SKM-1 (cell line): ENCODE data around the gene GGNBP2.
A peak's percentile ranks its signal among the peaks of the same experiment; 100 is the strongest.
"Not testable (repeated sequence)": the region's sequence is repeated elsewhere in the genome, so short reads cannot be mapped to it uniquely, and the experiment has no call there.

ENCODE experiments used
- DNase-seq: peaks from one replicate; lab custom pipeline; 2025; ENCODE audit not compliant: unreplicated experiment; lab: John Stamatoyannopoulos, UW

The GGNBP2 gene, protein sequence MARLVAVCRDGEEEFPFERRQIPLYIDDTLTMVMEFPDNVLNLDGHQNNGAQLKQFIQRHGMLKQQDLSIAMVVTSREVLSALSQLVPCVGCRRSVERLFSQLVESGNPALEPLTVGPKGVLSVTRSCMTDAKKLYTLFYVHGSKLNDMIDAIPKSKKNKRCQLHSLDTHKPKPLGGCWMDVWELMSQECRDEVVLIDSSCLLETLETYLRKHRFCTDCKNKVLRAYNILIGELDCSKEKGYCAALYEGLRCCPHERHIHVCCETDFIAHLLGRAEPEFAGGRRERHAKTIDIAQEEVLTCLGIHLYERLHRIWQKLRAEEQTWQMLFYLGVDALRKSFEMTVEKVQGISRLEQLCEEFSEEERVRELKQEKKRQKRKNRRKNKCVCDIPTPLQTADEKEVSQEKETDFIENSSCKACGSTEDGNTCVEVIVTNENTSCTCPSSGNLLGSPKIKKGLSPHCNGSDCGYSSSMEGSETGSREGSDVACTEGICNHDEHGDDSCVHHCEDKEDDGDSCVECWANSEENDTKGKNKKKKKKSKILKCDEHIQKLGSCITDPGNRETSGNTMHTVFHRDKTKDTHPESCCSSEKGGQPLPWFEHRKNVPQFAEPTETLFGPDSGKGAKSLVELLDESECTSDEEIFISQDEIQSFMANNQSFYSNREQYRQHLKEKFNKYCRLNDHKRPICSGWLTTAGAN

DNA sequence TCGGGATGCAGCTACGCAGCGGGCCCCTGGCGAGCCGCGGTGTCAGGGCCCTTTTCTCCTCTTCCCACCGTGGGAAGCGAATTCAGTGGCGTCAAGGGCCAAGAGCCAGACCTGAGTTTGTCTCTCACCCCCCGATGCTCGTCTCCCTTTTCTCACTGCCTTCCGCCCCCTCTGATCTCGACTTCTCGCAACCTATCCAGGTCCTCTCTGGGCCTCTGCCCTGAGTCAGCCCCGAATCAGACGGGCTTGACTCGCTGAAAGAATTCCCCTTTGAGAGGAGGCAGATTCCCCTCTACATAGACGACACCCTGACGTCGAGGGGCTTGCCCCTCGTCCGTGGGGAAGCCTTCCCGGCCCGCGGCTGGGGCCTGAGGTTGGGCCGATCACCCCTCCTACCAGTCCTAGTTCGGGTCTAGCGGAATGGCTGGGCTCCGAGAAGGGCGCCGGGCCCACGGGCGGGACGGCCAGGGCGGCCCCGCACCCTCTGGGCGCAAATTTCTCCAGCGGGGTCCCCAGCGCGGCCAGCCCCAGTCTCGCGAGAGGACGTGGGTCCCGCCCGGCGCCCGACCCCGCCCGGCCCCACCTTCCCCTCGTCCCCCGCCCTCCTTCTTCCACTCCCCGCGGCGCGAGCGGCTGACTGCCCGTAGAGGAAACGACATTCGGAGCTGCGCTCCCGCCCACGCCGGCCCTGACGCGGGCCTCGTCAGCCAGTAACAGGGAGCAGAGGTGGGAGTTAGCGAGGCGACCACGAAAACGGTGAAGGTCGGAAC is at the start of gene GGNBP2:
Gene GGNBP2 (plus strand): TSS at position 613 of the 770 bp plus-strand sequence. CDS start 806 bp downstream, outside the sequence.
- DNase-seq, result peak; percentile 75

DNA sequence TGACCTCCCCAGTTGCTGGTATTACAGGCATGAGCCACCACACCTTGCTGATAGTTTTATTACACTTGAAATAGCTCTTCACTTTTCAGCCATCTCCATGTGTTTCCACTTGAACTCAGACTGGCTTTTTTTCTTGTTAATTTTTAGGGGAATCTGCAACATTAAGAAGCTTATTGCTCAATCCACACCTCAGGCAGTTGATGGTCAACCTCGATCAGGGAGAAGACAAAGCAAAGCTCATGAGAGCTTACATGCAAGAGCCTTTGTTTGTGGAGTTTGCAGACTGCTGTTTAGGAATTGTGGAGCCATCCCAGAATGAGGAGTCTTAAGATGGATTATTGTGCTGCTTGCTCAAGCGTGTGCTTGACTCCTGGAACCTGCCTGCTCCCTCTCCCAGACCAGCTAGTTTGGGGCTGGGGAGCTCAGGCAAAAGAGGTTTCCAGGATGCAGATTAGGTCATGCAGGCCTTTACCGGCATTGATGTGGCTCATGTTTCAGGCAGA is 49.6 kb upstream of the GGNBP2 start:
- no peak for DNase-seq

DNA sequence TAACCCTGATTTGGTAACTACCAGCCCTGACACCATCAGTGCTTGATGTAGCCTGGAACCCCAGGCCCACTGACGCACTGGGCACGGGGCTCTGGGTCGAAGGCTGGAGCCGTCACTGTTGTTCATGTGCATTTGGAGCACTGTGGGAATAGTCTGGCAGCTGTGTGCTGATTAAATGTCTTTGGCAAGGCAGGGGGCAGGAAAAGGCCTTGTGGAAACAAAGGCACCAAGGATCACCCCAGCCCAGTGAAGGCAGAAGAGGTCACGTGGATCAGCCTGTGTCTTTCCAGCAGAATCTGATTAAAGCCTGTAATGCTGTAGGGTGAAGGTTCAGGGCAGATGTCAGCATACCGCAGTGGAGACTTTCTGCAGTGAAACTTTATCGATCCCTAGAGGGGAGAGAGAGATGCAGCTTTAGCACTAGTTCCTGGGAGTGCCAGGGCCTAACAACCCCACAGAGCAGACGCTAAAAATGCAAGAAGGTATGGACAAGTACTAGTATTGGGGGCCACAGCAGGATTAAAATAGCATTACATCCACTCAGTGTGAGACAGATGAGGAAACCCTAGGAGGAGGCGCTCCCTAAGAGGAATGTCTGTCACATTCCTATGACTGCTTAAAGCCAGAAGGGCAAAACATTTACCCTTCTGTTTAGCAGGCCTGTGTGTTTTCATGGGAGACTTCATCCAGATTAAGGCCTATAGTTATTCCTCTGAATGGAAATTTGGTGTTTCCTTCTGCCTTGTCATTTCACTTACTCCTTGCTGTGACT is 48.5 kb upstream of the GGNBP2 start:
- no peak for DNase-seq

DNA sequence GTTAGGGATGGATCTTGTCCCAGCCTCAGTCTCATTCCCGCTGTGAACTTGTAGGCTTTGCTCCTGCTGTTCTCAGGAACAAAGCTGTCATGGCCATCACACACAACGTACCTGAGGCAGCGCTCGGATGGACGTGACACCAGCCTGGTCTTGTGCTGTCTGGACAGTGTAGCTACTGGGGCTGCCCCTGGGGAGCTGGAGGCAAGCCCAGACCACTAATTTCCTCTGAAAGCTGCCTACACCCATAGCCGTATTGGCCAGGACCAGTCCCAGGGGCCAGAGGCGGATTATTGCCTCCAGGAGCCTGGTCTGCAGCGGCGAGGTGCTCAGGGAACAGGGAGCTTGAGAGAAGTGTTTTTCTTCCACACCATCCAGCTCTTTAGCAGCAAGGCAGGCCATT is 46.6 kb upstream of the GGNBP2 start:
- DNase-seq, result no peak

DNA sequence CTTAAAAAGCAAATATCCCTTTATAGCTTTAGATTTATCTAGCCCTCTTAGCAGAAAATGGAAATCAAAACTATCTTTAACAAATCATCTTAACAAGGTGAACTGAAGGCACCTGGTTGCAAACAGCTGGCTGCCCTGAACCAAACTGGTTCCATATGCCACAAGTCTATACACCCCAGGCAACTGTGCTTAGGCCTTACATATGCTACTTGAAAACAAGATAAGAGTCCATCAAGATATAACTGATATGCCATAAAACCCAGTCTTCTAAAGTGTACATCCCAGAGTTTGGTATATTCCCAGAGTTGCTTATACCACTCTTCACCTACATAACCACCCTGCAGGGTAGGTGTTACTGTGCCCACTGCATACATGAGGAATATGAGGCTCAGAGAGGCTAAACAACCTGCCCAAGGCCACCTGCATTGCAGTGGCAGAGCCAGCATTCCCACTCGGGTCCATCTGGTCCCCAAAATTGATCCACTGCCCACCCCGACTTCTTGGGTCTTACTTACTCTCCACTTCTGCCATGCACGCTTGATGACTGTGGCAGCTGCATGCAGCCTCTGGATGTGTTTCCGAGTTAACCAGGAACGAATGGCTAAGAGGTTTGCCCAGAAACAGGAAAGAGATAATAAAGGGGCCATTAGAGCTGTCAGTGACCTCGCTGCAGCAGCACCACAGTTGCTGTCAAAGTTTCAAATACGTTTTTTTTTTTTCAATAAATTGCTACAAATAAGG is 46.0 kb upstream of the GGNBP2 start:
- no peak for DNase-seq

DNA sequence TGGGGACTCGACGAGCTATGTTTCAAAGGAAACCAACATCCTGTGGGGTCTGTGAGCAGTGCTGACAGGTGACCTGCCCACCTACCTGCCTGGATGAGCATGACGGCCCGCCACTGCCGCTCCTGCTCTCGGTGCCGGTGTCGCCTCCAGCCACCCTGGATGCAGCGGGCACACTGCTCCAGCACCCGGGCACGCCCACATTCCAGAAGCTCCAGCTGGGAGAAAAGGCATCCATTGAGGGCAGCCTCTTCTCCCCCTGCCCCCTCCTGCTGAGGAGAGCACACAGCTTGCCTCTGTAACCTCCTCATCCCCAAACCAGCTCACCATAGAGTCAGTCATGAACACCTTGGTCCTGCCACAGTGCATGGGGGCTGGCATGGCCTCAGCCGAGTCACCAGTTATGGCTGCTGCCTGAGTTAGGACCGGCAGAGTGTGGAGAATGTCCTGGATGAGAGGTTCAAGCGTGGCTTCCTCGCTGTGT is 43.9 kb upstream of the GGNBP2 start:
- no peak for DNase-seq

DNA sequence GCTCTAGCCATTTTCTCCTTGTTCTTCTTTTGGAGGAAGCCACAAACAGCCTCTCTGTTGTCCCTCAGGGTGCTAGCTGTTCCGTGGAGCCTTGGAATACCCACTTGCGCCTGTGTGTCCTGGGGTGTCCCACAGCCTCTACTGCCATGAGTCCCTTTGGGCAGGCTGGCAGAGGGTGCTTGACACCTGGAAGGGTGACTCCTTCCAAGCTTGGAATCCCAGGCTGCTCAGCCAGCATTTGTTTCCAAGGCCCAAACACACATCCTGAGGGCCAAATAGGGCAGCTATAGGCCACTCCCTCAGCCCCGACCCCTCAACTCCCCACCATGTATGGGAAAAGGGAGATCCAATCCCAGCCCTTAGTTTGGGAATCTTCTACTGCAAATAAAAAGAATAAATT is 43.4 kb upstream of the GGNBP2 start:
- DNase-seq, result no peak

DNA sequence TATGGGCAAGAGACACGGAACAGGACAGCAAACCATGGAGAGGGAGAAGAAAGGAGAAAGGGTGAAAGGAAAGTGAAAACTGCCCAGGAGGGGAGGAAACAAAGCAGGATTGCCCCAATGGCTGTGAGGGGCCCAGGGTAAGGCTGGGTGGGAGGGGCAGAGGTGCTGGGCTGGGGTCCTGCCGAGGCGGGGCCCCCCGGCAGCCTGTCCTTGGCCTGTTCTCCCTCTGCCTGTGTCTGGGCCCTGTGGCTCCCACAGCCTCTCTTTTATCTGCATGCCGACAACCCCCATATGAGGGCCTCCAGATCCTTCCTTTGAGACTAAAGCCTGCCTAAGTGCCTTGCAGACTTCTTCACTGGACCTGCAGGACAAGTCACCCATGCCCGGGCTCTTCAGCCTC is 42.8 kb upstream of the GGNBP2 start:
- no peak for DNase-seq

DNA sequence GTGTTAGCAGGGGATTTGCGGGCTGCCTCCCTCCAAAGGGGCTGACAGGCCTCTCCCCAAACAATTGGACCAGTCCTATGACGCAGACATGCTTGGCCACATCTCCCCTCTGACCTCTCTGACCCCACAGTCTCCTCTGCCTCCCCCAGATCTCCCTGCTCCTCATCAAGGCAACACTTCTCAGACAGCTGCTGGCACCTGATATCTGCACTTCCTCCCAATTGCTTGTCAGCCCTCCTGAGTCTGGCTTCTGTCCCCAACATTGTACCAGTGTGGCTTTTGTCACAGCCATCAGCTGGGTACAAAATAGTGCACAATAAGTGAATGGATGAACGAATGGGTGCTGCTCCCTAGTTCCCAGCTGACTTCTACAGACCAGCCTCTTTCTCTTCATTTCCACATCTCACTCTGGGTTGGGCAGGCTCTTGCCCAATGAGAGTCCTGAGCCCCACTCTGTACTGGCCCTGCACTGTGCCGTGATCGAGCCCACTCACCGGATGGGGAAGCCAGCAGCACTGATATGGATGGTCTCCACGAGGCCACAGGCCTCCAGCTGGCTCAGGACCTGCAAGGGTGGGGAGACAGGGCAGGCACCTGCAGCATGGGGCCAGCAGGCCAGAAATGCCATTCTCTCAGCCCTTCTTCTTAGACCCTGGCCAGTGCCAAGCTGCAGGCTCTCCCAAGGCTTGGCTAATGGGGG is 41.1 kb upstream of the GGNBP2 start:
- DNase-seq, result no peak

DNA sequence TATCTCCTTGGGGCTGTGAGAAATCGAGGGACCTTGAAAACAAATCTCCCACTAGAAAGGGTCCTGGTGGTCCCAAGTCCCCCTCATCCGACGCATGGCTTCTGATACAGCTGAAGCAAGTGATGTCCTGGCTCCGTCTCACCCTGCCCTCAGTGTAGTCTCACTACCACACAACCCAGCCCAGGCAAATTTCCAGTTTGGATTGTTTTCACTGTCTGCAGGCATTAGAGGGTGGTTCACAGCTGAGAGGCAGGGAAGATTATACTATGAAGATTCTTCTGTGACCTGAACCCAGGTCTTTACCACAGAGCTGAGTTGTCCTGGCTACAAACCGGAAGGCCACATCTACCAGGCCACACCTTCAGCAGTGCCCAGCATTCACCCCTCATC is 40.6 kb upstream of the GGNBP2 start:
- DNase-seq, result no peak

DNA sequence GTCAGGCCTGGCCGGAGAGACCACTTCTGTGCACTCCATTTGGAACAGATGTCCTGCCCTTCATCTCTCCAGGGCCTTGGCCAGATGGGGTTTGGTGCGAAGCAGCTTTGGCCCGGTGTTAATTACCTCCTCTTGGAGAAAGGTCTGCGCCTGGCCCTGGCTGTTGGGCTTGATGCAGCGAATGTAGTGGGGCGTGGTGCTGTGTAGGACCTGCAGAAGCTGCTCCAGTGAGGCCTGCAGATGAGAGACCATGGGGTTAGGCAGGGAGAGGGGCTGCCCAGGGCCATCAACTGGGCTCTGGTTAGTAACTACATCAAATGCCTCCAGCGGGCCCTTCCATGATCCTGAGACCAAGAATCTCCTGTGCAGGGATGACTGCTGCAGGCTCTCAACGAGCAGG is 39.5 kb upstream of the GGNBP2 start:
- no peak for DNase-seq

DNA sequence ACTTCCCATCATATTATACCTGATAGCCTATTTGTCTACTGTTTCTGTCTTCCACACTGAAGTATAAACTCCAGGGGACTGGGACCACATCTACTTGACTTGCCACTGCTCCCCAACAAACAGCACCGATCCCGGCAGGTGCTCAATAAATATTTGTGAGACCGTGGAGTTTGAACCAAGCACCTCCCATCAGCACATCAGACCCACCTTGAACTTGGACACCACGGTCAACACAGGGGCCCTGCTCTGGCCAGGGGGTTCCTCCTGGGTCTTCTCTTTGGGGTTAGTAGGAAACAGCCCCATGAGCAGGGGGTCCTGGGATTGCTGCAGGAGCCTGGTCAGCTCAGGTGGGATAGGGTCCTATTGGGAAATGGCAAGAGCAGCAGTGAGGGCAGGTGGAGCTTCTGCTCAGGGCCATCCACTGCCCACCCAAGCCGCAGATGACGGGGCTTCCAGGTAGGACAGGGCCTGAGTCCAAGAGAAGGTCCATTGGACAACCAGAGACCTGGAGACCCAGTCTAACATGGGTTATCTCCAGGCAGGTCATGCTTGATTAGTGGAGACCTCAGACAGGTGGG is 38.4 kb upstream of the GGNBP2 start:
- DNase-seq, result no peak

DNA sequence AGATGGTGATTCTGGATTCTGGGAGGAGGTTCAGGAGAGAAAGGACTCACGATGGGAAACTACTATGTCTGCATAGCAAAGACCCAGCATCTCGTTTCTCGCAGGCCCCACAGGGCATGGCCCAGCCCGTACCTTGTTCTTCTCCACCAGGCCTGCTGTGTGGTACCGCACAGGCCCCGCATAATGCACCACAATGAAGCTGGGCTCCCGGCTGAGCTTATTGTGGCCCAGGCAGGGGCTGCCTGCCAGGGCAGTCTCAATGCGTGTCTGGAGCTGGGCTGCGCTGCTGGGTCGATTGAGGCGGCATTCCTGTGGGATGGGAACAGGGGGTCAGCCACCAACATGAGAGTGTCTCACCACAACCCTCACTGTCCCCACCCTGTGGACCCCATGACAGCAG is 37.9 kb upstream of the GGNBP2 start:
- DNase-seq, result no peak

DNA sequence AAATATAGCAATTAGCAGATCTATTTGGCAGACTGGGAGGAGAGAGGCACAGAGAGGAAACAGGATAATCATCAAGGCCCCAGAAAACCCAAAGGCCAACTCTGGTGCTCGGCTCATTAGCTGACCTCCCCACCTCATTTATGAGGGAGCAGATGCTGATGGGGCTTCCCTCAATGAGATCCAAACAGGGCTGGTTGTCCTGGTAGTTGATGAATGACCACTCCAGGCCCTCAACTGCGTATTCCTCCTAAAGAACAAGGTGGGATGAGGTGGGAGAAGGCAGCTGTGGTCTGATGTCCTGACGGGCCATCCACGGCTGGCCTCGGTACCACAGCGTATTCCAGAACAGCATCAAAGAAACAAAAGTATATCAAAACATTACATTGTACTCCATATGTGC is 37.5 kb upstream of the GGNBP2 start:
- DNase-seq, result no peak

DNA sequence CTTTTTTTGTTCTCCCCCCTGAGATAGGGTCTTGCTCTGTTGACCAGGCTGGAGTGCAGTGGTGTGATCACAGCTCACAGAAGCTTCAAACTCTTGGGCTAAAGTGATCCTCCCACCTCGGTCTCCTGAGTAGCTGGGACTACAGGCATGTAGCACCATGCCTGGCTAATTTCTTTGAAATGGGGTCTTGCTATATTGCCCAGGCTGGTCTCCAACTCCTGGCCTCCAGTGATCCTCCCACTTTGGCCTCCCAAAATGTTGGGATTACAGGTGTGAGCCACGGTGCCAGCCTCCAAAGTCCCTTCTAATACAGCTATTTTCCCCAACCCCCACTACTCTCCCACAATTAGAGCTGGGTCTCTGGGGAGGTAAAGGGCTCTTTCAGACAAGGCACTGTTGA is 36.3 kb upstream of the GGNBP2 start:
- DNase-seq, result not testable (repeated sequence)

DNA sequence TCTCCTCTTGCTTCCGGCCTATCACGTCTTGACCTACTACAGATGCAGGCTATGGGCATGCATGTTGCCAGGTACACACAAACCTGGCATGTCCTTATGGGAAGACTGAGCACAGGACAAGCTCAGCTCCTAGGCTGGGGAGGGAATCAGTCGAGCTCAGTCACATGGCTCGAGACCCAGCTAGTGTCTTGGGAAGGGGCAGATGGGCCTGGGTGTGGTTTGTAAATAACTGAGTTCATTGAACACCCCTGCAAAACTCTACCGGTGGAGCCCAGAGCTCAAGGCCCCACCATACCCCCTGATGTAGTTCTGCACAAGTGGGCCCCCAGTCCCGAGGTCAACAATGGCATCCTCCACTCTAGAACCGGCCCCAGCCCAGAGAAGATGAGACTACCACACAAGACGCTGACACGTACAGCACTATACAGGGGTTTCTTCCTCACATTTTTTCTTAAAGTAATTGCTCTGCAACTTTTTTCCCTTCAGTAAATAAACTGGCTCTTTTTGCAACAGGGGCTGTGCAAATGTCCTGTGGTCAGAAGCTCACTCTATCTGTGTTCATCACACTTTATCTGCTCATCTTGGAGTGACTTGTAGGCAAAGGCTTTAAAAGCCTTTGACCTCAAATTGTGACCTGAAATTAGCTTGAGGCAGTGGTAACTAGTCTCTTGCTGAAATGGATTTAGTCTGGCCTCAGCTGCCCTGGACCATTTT is 35.3 kb upstream of the GGNBP2 start:
- DNase-seq, result no peak

DNA sequence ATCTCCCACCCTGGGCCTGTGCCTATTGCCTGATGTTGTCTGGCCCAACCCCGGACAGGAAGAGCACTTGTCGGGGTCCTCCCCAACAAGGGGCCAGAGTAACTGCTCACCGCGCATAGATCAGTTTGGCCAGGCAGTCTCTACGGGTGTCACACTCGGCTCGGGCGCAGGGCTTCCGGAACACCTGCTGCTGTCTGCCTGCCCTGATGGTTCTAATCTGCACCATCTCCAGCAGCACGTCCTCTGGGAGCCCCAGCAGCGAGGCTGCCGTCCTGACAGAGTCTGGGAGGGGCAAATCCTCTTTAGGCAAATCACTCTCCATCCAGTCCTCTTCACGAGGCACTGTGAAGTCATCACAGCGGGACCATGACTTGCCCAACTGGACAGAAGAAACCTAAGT is 34.1 kb upstream of the GGNBP2 start:
- DNase-seq, result no peak

DNA sequence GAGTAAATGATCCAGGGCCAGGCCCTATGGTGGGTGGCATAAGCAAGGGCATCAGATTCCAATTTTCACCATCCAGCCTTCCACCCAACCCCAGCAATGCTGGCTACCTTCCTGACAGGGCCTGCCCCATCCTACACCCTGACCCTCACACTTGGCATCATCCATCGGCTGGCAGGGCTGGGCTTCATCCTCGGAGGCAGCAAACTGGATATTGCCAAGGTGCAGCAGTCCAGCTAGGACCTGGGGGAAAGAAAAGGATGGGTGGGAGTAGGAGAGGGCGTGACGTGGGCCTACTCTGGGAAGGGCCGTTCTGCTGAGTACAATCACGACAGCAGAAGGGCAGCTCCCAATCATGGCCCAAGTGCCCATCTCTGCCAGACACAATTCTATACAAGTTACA is 33.5 kb upstream of the GGNBP2 start:
- no peak for DNase-seq
